Activated T-cell treated with anti-CD3 and anti-CD28 coated beads for 24 hours (primary cell): ENCODE measurements around the gene TMEM229A.
"Not testable (repeated sequence)": the region's sequence is repeated elsewhere in the genome, so short reads cannot be mapped to it uniquely, and the experiment has no call there.

Experiments
- DNase-seq: peaks from one replicate; pipeline ENCODE4 v3.0.0-alpha.2; 2020; ENCODE audit warnings: low read depth

TMEM229A gene

GRCh38 chr7:124032369-124033094 lies at the start of gene TMEM229A:
Gene TMEM229A (minus strand): TSS chr7:124033067. CDS start chr7:124033003, 64 bp downstream.
- DNase-seq = no peak

GRCh38 chr7:124082234-124082633 lies 49.4 kb upstream of the TMEM229A start:
- DNase-seq = not testable (repeated sequence)

GRCh38 chr7:124077546-124077945 lies 44.7 kb upstream of the TMEM229A start:
- no peak for DNase-seq

- DNase-seq = no peak
Measured at GRCh38 chr7:124076841-124077240, 44.0 kb upstream of the TMEM229A start.

GRCh38 chr7:124074007-124074406 lies 41.1 kb upstream of the TMEM229A start:
- no peak for DNase-seq

- no peak for DNase-seq
Measured at GRCh38 chr7:124073310-124073645, 40.4 kb upstream of the TMEM229A start.

GRCh38 chr7:124072603-124073309 lies 39.9 kb upstream of the TMEM229A start:
- DNase-seq = no peak

GRCh38 chr7:124071843-124072242 lies 39.0 kb upstream of the TMEM229A start:
- no peak for DNase-seq

GRCh38 chr7:124062171-124062570 lies 29.3 kb upstream of the TMEM229A start:
- DNase-seq = no peak

- no peak for DNase-seq
Measured at GRCh38 chr7:124060528-124060927, 27.7 kb upstream of the TMEM229A start.

- no peak for DNase-seq
Measured at GRCh38 chr7:124059375-124059774, 26.5 kb upstream of the TMEM229A start.

GRCh38 chr7:124058515-124058914 lies 25.6 kb upstream of the TMEM229A start:
- no peak for DNase-seq

- no peak for DNase-seq
Measured at GRCh38 chr7:124057872-124058271, 25.0 kb upstream of the TMEM229A start.

- DNase-seq = no peak
Measured at GRCh38 chr7:124056234-124056633, 23.4 kb upstream of the TMEM229A start.

GRCh38 chr7:124051681-124052377 lies 19.0 kb upstream of the TMEM229A start:
- DNase-seq = no peak

- DNase-seq = no peak
Measured at GRCh38 chr7:124042826-124043225, 10.0 kb upstream of the TMEM229A start.

GRCh38 chr7:124041439-124041838 lies 8.6 kb upstream of the TMEM229A start:
- no peak for DNase-seq

- DNase-seq = not testable (repeated sequence)
Measured at GRCh38 chr7:124037902-124038301, 5.0 kb upstream of the TMEM229A start.

- no peak for DNase-seq
Measured at GRCh38 chr7:124035706-124036105, 2.8 kb upstream of the TMEM229A start.

- no peak for DNase-seq
Measured at GRCh38 chr7:124034754-124035100, 1.9 kb upstream of the TMEM229A start.

GRCh38 chr7:124033807-124034753 lies 1.2 kb upstream of the TMEM229A start:
- no peak for DNase-seq
